Tongue (tissue), 2 donors: ENCODE measurements around the gene CNKSR3. TPM values are rescaled to one million over a fixed set of nuclear protein-coding genes. Genes with fewer than 3 reads are reported as not detected.
A peak's percentile ranks its signal among the peaks of the same experiment; 100 is the strongest.

Experiments
- DNase-seq: peaks from one replicate; pipeline ENCODE4 v3.0.0-alpha.2; 2015
- total RNA-seq: library from RNA; depleted of rRNA; stranded (reverse); fragments of >200 nt; gene quantifications from one replicate; pipeline ENCODE4 v1.2.3, GENCODE V29; 2014

The CNKSR3 gene
- total RNA-seq, 1 donor from 2014 or later = 14.8 TPM

GRCh38 chr6:154380741-154381140 lies 129.7 kb downstream of the CNKSR3 start:
- no peak for DNase-seq

- DNase-seq = no peak
Measured at GRCh38 chr6:154379585-154379984, 130.9 kb downstream of the CNKSR3 start.

- no peak for DNase-seq
Measured at GRCh38 chr6:154378518-154378917, 132.0 kb downstream of the CNKSR3 start.

- no peak for DNase-seq
Measured at GRCh38 chr6:154377726-154378125, 132.8 kb downstream of the CNKSR3 start.

- DNase-seq = no peak
Measured at GRCh38 chr6:154373971-154374370, 136.5 kb downstream of the CNKSR3 start.

GRCh38 chr6:154371281-154371680 lies 139.2 kb downstream of the CNKSR3 start:
- DNase-seq = no peak

- peak; percentile 50 for DNase-seq
Measured at GRCh38 chr6:154370545-154370944, 139.9 kb downstream of the CNKSR3 start.

GRCh38 chr6:154367839-154368695 lies 142.4 kb downstream of the CNKSR3 start:
- DNase-seq = no peak

GRCh38 chr6:154367336-154367735 lies 143.1 kb downstream of the CNKSR3 start:
- DNase-seq = no peak

GRCh38 chr6:154363821-154364220 lies 146.7 kb downstream of the CNKSR3 start:
- DNase-seq = peak; percentile 19

GRCh38 chr6:154361476-154361875 lies 149.0 kb downstream of the CNKSR3 start:
- no peak for DNase-seq

GRCh38 chr6:154360476-154360875 lies 150.0 kb downstream of the CNKSR3 start:
- no peak for DNase-seq

- no peak for DNase-seq
Measured at GRCh38 chr6:154359679-154360078, 150.8 kb downstream of the CNKSR3 start.

GRCh38 chr6:154359161-154359574 lies 151.3 kb downstream of the CNKSR3 start:
- peak; percentile 15 for DNase-seq

- DNase-seq = no peak
Measured at GRCh38 chr6:154358019-154358545, 152.4 kb downstream of the CNKSR3 start.

GRCh38 chr6:154356690-154357089 lies 153.8 kb downstream of the CNKSR3 start, which contains the start of gene IPCEF1:
IPCEF1 (minus strand) TSS chr6:154356803; CDS start chr6:154265947, 90,856 bp downstream.
- no peak for DNase-seq

GRCh38 chr6:154356113-154356512 lies 154.4 kb downstream of the CNKSR3 start:
- DNase-seq = no peak

GRCh38 chr6:154354265-154354777 lies 156.2 kb downstream of the CNKSR3 start:
- no peak for DNase-seq

GRCh38 chr6:154353626-154354025 lies 156.9 kb downstream of the CNKSR3 start:
- DNase-seq = no peak

- no peak for DNase-seq
Measured at GRCh38 chr6:154352898-154353585, 157.4 kb downstream of the CNKSR3 start.

- DNase-seq = no peak
Measured at GRCh38 chr6:154350293-154350692, 160.2 kb downstream of the CNKSR3 start.

- no peak for DNase-seq
Measured at GRCh38 chr6:154347981-154348380, 162.5 kb downstream of the CNKSR3 start.

- DNase-seq = no peak
Measured at GRCh38 chr6:154345811-154346210, 164.7 kb downstream of the CNKSR3 start.
